WERI-Rb-1 (cell line): Measurements from ENCODE around the gene KRT4.

Source experiments
- DNase-seq: peaks from one replicate; pipeline ENCODE4 v3.0.0-alpha.2; 2020
- H3K27ac ChIP-seq: fragments of 250-450 bp; sonication (Bioruptor Pico); 2 replicates; pipeline ENCODE4 v1.5.1; 2020; ENCODE audit warnings: mild to moderate bottlenecking, moderate library complexity
- H3K27me3 ChIP-seq: fragments of 250-450 bp; sonication (Bioruptor Pico); 2 replicates; pipeline ENCODE4 v1.5.1; 2021; ENCODE audit warnings: mild to moderate bottlenecking, low read depth, moderate library complexity; ENCODE audit not compliant: insufficient read depth, severe bottlenecking
- H3K36me3 ChIP-seq: fragments of 250-450 bp; sonication (Bioruptor Pico); 2 replicates; pipeline ENCODE4 v1.5.1; 2020; ENCODE audit warnings: mild to moderate bottlenecking, moderate library complexity
- H3K4me3 ChIP-seq: 2 replicates; pipeline ENCODE4 v1.5.1; 2011; ENCODE audit warnings: low read depth, mild to moderate bottlenecking, control low read depth, low read length
- H3K9me3 ChIP-seq: fragments of 250-450 bp; sonication (Bioruptor Pico); 2 replicates; pipeline ENCODE4 v1.5.1; 2021; ENCODE audit warnings: mild to moderate bottlenecking, moderate library complexity; ENCODE audit not compliant: severe bottlenecking
- CTCF ChIP-seq: IDR thresholded peaks from 2 replicates; pipeline ENCODE4 v1.5.1; 2011; ENCODE audit warnings: low read depth, mild to moderate bottlenecking, control low read depth, inconsistent platforms, low read length

Gene KRT4

GRCh38 chr12:52769354-52769753 lies 44.6 kb downstream of the KRT4 start:
- no peak for TF ChIP-seq CTCF
- no peak overlapping the region for H3K27ac ChIP-seq
- no peaks in the 10 kb centered on the region for H3K9me3 ChIP-seq
- H3K4me3 ChIP-seq: no peak overlapping the region
- peaks cover 88% of the 10 kb centered on the region for H3K27me3 ChIP-seq
- no peaks in the 10 kb centered on the region for H3K36me3 ChIP-seq
- no peak for DNase-seq

DNA sequence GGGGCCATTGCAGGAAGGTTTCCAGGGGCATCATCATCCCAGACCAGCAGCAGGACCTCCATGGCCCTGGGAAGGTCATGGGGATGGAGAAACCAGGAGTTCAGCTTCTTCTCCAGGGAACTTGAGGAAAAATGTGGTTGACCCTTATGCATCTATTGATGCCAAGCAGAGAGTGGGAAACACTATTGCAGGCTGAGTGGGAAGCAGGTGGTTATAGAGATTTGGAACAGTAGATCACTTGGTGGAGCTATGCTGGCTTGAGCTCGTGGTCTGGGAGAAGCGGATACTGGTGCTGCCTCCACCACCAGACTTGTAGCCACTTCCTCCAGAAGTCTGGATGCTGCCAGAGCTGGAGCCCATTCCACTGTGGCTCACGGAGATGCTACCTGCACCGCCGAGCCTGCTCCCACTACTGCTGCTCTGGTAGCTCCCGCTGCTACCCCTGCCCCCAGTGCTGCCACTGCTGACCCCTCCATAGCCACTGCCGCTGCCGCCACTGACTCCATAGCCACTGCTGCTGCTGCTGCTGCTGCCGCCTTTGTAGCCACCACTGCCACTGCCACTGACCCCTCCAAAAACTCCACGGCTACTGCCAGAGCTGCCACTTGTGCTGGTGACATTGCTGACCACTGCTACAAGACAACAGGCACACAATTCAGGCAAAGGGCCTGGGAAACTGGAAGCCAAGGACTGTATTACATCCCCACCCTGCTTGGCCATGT lies 45.3 kb downstream of the KRT4 start:
- no peak overlapping the region for H3K4me3 ChIP-seq
- H3K27ac ChIP-seq: no peak overlapping the region
- TF ChIP-seq CTCF: no peak
- peaks cover 88% of the 10 kb centered on the region for H3K27me3 ChIP-seq
- H3K36me3 ChIP-seq: no peaks in the 10 kb centered on the region
- DNase-seq: no peak
- H3K9me3 ChIP-seq: no peaks in the 10 kb centered on the region

GRCh38 chr12:52767427-52767826 lies 46.5 kb downstream of the KRT4 start:
- Histone ChIP-seq H3K27ac (no peak overlapping the region), H3K27me3 (peaks cover 81% of the 10 kb centered on the region), H3K9me3 (no peaks in the 10 kb centered on the region), H3K36me3 (no peaks in the 10 kb centered on the region), H3K4me3 (no peak overlapping the region)
- no peak for DNase-seq
- no peak for TF ChIP-seq CTCF

DNA sequence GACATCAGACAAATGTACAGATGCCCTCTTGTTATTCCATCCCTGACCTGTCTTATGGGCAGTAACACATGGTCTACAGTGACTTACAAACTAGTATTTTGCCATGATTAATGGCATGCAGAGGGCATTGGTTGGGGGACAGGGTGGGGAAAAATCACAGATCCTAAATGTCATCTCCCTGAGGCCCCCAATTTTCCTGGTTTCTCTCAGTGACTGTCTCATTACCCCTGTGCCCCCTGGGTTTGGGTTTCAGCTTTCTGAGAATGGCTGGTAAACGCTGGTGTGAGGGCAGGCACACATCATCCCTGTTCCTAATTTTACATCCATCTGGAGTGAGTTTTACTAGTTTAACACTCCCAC lies 46.9 kb downstream of the KRT4 start:
- Histone ChIP-seq H3K9me3 (peaks cover 2% of the 10 kb centered on the region), H3K27ac (no peak overlapping the region), H3K4me3 (no peak overlapping the region), H3K27me3 (peaks cover 77% of the 10 kb centered on the region), H3K36me3 (no peaks in the 10 kb centered on the region)
- no peak for TF ChIP-seq CTCF
- no peak for DNase-seq

- H3K27me3 ChIP-seq: peaks cover 72% of the 10 kb centered on the region
- H3K4me3 ChIP-seq: no peak overlapping the region
- no peak for DNase-seq
- no peaks in the 10 kb centered on the region for H3K36me3 ChIP-seq
- TF ChIP-seq CTCF: no peak
- peaks cover 5% of the 10 kb centered on the region for H3K9me3 ChIP-seq
- no peak overlapping the region for H3K27ac ChIP-seq
Measured at GRCh38 chr12:52766351-52767019, 47.4 kb downstream of the KRT4 start.
